Measurements from ENCODE around the gene CABS1.

DNA sequence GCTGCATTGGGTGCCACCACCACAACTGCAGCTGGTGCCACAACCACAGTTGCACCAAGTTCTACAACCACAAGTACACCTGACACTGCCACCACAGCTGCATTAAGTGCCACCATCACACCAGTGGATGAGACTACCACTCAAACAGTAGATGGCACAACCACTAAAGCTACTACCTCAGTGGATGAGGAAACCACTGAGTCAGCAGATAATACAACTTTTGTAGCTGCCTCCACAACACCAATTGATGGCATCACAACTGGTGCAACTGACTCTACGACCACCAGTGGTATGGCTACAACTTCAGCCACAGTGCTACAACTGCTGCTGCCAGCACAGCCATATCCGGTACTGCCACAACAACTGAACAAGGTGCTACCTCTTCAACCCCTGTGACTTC, 35.1 kb upstream of the CABS1 start:
- TF ChIP-seq ZFP36 (IDR thresholded peaks at IDR 0.05; ENCODE audit: borderline replicate concordance, partially characterized antibody) (no peak), SMC3 (IDR thresholded peaks at IDR 0.05) (no peak), GATA3 (IDR thresholded peaks at IDR 0.05; ENCODE audit: borderline replicate concordance) (no peak), POLR2A (IDR thresholded peaks at IDR 0.05; ENCODE audit: low read length) (no peak), CHD4 (IDR thresholded peaks at IDR 0.05; ENCODE audit: borderline replicate concordance) (no peak), JUN (IDR thresholded peaks at IDR 0.05) (no peak)
- TF ChIP-seq, protein P1, sequence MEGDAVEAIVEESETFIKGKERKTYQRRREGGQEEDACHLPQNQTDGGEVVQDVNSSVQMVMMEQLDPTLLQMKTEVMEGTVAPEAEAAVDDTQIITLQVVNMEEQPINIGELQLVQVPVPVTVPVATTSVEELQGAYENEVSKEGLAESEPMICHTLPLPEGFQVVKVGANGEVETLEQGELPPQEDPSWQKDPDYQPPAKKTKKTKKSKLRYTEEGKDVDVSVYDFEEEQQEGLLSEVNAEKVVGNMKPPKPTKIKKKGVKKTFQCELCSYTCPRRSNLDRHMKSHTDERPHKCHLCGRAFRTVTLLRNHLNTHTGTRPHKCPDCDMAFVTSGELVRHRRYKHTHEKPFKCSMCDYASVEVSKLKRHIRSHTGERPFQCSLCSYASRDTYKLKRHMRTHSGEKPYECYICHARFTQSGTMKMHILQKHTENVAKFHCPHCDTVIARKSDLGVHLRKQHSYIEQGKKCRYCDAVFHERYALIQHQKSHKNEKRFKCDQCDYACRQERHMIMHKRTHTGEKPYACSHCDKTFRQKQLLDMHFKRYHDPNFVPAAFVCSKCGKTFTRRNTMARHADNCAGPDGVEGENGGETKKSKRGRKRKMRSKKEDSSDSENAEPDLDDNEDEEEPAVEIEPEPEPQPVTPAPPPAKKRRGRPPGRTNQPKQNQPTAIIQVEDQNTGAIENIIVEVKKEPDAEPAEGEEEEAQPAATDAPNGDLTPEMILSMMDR (IDR thresholded peaks at IDR 0.05) = no peak

Measured in A549 (cell line).